ENCODE data around the gene AP3D1. TPM values are rescaled to one million over a fixed set of nuclear protein-coding genes. Genes with fewer than 3 reads are reported as not detected.

The AP3D1 gene
- total and polyA plus RNA-seq, 9 of the 15 experiments (the other 6 are each of a cell fraction or from before 2014, with no cell fraction given): 1.2 to 86.1 (median 35.9) TPM

- TF ChIP-seq SIN3B (IDR thresholded peaks at IDR 0.05; ENCODE audit: low read depth) (peak; percentile 83), HNRNPUL1 (IDR thresholded peaks at IDR 0.05; ENCODE audit: low read length) (no peak), FOXM1 (IDR thresholded peaks at IDR 0.05; ENCODE audit: low read depth) (no peak; the same call in 1 of the 2 replicates), FOXM1 (CRISPR knock-in tag; IDR thresholded peaks at IDR 0.05; ENCODE audit: low read depth) (peak; percentile 21; the same call in 1 of the 2 replicates), SOX6 (IDR thresholded peaks at IDR 0.05) (no peak), RNF2 (IDR thresholded peaks at IDR 0.05) (no peak), ATF4 (CRISPR knock-in tag; IDR thresholded peaks at IDR 0.05) (no peak), ZNF174 (CRISPR knock-in tag; IDR thresholded peaks at IDR 0.05) (no peak), ZBTB2 (IDR thresholded peaks at IDR 0.05) (peak; percentile 91), BCOR (IDR thresholded peaks at IDR 0.05) (peak; percentile 100), PRMT5 (CRISPR knock-in tag; IDR thresholded peaks at IDR 0.05) (no peak), KAT2B (IDR thresholded peaks at IDR 0.05; ENCODE audit: low read depth, low read length) (peak; percentile 42), GTF2A2 (tag; IDR thresholded peaks at IDR 0.05) (peak; percentile 95), CAMTA2 (CRISPR knock-in tag; conservative IDR thresholded peaks at IDR 0.05) (peak; percentile 92; the same call in 1 of the 2 replicates), BRCA1 (IDR thresholded peaks at IDR 0.05) (no peak), BRCA1 (CRISPR knock-in tag; IDR thresholded peaks at IDR 0.05) (0 out of 2 replicates have a peak, but pooled peaks have one; percentile 57), IRF9 (tag; IDR thresholded peaks at IDR 0.05) (peak; percentile 57; the same call in 1 of the 2 replicates), FOXJ2 (tag; IDR thresholded peaks at IDR 0.05) (no peak), SFPQ (IDR thresholded peaks at IDR 0.05; ENCODE audit: low read depth, low read length) (no peak), U2AF1 (optimal IDR thresholded peaks at IDR 0.05; ENCODE audit: low read depth, low read length) (no peak), ELF1 (tag; IDR thresholded peaks at IDR 0.05) (no peak; the same call in 1 of the 2 replicates), ZBTB1 (CRISPR knock-in tag; IDR thresholded peaks at IDR 0.05; ENCODE audit: borderline replicate concordance, low read depth) (no peak), MCM7 (IDR thresholded peaks at IDR 0.05) (no peak), U2AF2 (optimal IDR thresholded peaks at IDR 0.05; ENCODE audit: low read depth, low read length) (no peak), BCL6 (CRISPR knock-in tag; IDR thresholded peaks at IDR 0.05) (no peak), SP2 (IDR thresholded peaks at IDR 0.05; ENCODE audit: extremely low read depth, low read depth, low read length, poor library complexity, severe bottlenecking) (no peak)
Measured at GRCh38 chr19:2050991-2051772, 100.2 kb downstream of the AP3D1 start, which contains the start of gene MKNK2 (continued).
